ENCODE results near the gene CCDC148.

CCDC148 gene

GRCh38 chr2:158143703-158144360 is 312.7 kb downstream of the CCDC148 start:
- no peak for DNase-seq

- peak; percentile 50 for DNase-seq
These were observed 313.8 kb downstream of the CCDC148 start for GRCh38 chr2:158142568-158143332.

DNA sequence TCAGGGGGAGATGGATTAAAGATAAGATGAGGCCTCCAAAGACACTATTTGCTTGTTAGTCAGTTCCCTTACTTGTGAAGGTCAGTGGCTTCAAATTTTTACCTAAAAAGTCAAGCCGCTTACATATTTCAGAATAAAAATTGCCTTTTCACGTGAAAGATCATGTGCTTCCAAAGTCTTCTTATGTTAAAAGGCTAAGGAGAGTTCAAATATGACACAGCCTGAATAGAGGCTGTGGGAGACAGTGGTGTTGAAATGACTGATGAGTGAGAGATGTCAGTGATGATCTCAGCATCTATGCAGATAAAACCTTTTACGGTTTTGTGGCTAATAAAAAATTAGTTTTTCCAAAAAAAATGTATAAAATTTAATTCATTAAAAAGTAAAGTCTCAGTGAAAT is 314.4 kb downstream of the CCDC148 start:
- DNase-seq, result peak; percentile 23

GRCh38 chr2:158140201-158140600 is 316.4 kb downstream of the CCDC148 start:
- DNase-seq, result no peak

- DNase-seq, result no peak
These were observed 318.3 kb downstream of the CCDC148 start for GRCh38 chr2:158138255-158138654.

- no peak for DNase-seq
These were observed 321.5 kb downstream of the CCDC148 start for GRCh38 chr2:158135096-158135495.

GRCh38 chr2:158134655-158135054 is 321.9 kb downstream of the CCDC148 start:
- no peak for DNase-seq

DNA sequence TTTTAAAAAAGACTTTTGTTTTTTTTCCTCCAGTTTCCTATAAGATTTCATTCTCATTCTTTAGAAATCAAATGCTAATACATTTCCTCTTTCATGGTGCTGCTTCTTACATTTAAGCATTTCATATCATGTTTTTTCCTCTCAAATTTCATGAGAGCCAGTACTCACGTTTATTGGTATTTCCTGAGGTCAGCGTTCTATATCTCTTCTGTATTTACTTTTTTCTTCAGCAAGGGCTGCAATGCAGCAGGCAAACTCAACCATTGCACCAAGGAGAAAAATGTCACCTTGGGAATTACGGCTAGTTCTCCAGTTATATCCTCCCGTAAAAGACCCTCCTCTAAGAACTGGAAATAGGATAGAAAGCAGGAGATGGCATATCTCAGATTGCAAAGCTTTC is 322.5 kb downstream of the CCDC148 start:
- no peak for DNase-seq

GRCh38 chr2:158131919-158132566 is 324.5 kb downstream of the CCDC148 start:
- no peak for DNase-seq

DNA sequence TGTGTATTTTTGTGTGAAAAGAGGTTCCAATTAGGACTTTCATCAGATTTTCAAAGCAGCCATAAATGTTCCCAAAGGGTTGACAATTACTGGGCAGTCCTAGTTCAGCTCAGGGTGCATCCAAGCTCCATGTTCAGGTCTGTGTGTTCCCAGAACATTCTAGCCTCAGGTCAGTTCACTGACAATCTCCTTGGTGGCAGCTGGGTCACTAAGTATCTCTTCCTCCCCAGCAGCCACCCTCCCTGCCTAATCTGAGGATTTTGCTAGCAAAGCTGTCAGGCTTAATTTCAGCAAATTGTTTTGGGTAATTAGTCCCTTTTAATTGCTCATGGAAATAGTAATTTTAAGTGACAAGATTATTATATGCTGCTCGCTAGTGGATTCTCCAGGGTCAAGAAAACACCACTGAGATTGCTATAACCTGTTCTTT is 325.1 kb downstream of the CCDC148 start:
- DNase-seq, result no peak

DNA sequence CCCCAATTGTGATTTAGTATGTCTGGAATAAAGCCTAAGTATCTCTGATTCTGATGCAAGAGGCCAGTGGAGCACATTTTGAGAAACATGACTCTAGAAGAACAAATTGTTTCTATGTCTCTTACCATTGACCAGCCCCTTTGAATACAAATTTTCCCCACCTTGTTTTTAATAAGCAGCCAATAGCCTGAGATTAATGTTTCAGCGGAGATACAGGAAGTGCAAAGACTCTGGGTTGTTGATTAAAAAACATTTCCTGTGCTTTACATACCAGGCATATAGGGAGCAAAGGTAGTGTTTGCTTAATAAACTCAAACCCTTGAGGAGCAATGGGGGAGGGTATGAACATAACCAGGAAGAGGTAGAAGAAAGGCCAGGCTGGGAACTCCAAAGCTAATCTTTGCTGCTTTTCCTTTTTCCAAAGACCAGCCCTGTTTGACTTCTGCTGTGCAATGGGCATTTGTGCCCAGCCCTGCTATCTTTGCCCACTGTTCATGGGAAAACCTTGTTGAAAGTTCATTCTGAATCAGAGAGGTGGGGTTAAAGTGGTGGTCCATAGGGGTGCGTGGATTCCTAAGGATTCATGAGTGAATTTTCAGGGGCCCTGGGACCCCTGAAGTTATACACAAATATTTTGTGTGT is 325.6 kb downstream of the CCDC148 start:
- DNase-seq, result peak; percentile 5

- no peak for DNase-seq
These were observed 327.5 kb downstream of the CCDC148 start for GRCh38 chr2:158129037-158129436.

GRCh38 chr2:158128168-158128973 is 328.2 kb downstream of the CCDC148 start:
- DNase-seq, result peak; percentile 4

DNA sequence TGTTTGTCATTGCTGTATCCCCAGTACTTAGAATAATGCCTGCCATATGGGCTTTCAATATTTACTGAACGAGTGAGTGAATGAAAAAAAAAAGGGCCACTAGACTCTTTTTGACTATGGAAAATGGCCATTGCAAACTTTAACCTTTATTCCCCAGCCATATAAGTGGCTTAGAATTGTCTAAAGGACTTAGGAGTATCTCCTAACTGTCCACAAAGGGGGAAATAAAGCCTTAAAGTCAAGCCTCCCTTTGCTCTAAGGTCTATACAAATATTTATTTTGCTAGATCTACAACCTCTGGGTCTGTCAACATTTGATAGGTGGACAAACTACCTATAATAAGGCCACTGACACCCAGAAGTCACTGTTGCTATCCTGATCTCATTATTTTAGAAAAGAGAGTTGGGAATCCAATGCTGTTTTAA is 329.2 kb downstream of the CCDC148 start:
- no peak for DNase-seq

- DNase-seq, result no peak
These were observed 330.6 kb downstream of the CCDC148 start for GRCh38 chr2:158125756-158126498.

- no peak for DNase-seq
These were observed 331.7 kb downstream of the CCDC148 start for GRCh38 chr2:158124896-158125295.
